Spleen (tissue), 11 donors: Measurements from ENCODE around the gene LIN28A. TPM values are rescaled to one million over a fixed set of nuclear protein-coding genes. Genes with fewer than 3 reads are reported as not detected.

ENCODE experiments used
- DNase-seq: peaks from one replicate; pipeline ENCODE4 v3.0.0-alpha.2; 2020
- H3K27ac ChIP-seq, 8 donors: fragments of 200-600 bp; sonication (generic) in 7 of 8; 1 replicate in 4 of 8; 2 replicates in 4 of 8; pipeline versions ENCODE4 v1.5.0 to v1.8.0; 2016 to 2021; ENCODE audit warnings: inconsistent platforms in 4 of 8, mild to moderate bottlenecking in 4 of 8, moderate library complexity in 1 of 8
- H3K27me3 ChIP-seq, 7 donors: fragments of 200-600 bp; sonication (generic) in 6 of 7; replicated peaks in 1 of 7; 1 replicate in 4 of 7; 2 replicates in 3 of 7; pipeline versions ENCODE4 v1.5.0 to v1.8.0; 2016 to 2021; ENCODE audit warnings: inconsistent platforms in 3 of 7, mild to moderate bottlenecking in 1 of 7
- H3K36me3 ChIP-seq, 6 donors: fragments of 200-600 bp; sonication (generic) in 5 of 6; 1 replicate in 4 of 6; 2 replicates in 2 of 6; pipeline versions ENCODE4 v1.5.0 to v1.8.0; 2016 to 2021; ENCODE audit warnings: inconsistent platforms in 2 of 6
- H3K4me1 ChIP-seq, 6 donors: fragments of 200-600 bp; sonication (generic) in 5 of 6; 1 replicate in 3 of 6; 2 replicates in 3 of 6; pipeline versions ENCODE4 v1.5.0 to v1.8.0; 2016 to 2021; ENCODE audit warnings: inconsistent platforms in 3 of 6
- H3K4me3 ChIP-seq, 8 donors: fragments of 200-600 bp; sonication (generic) in 7 of 8; 1 replicate in 4 of 8; 2 replicates in 4 of 8; pipeline versions ENCODE4 v1.5.0 to v1.8.0; 2016 to 2021; ENCODE audit warnings: inconsistent platforms in 4 of 8, mild to moderate bottlenecking in 4 of 8, moderate library complexity in 2 of 8
- H3K9me3 ChIP-seq, 8 donors: fragments of 200-600 bp; sonication (generic) in 7 of 8; 1 replicate in 4 of 8; 2 replicates in 4 of 8; pipeline versions ENCODE4 v1.5.0 to v1.8.0; 2016 to 2021; ENCODE audit warnings: inconsistent platforms in 4 of 8
- CTCF ChIP-seq, 11 experiments: fragments of 200-600 bp in 7 of 11; fragments of 450-650 bp in 4 of 11; sonication (generic) in 4 of 11; IDR thresholded peaks in 8 of 11; conservative IDR thresholded peaks in 3 of 11; 1 replicate in 7 of 11; 2 replicates in 4 of 11; pipeline versions ENCODE4 v1.4.0 to v1.8.0; 2016 to 2021; ENCODE audit warnings: antibody characterized with exemption in 11 of 11, inconsistent platforms in 4 of 11, mild to moderate bottlenecking in 1 of 11
- POLR2A ChIP-seq, 3 donors: fragments of 450-650 bp; IDR thresholded peaks; one replicate each; pipeline ENCODE4 v1.5.1; 2017; ENCODE audit warnings: antibody characterized with exemption in 3 of 3, mild to moderate bottlenecking in 1 of 3
- POLR2AphosphoS5 ChIP-seq, 3 donors: sonication (generic); formaldehyde crosslinking; IDR thresholded peaks; one replicate each; pipeline ENCODE4 v1.5.1; 2017; ENCODE audit warnings: antibody characterized with exemption in 3 of 3
- WGBS, 5 donors: extraction: QIAGEN DNeasy Blood & Tissue Kit in 3 of 5; methylation state at CpG; one replicate each; pipeline versions ENCODE4 v1.1.5 to v1.1.7; 2013 to 2018; 5-methylcytosine and 5-hydroxymethylcytosine counted together
- intact Hi-C: fragments of 100-400 bp; cut with DNase I; formaldehyde crosslinking; loops from one replicate; pipeline ENCODE4 v1.15.0; 2023; ENCODE audit warnings: low total_unique reads
- polyA plus RNA-seq, 3 donors: library from polyadenylated mRNA; stranded (reverse); fragments of 200-250 nt; gene quantifications; one replicate each; pipeline ENCODE4 v1.2.1, GENCODE V29; 2013
- total RNA-seq, 7 donors: library from RNA; depleted of rRNA in 3 of 7; stranded (reverse); fragments of >200 nt in 3 of 7; fragmentation: NEBNext Ultra II Directional in 4 of 7; extraction: Animal tissue kit (Norgen Biotek cat#: 25700) in 4 of 7; gene quantifications; one replicate each; pipeline versions ENCODE4 v1.1.0 to v1.2.1, GENCODE V29; 2016 to 2021
- donor health status: healthy with polysubstance abuse.
- donor health status: DM: no; HTN: no; CAD: no; lungs with moderate emphysema.
- donor health status: DM: no; HTN: no; CAD: no.
- donor health status: Bipolar disorder and iron deficiency.
- donor health status: healthy.
- donor health status: DM: no; HTN: no; CAD: no.
- donor health status: DM: yes; HTN: yes; CAD: no.

Gene LIN28A
- total and polyA plus RNA-seq, 10 donors, result not detected

- intact Hi-C loops, result no loop called here
- no peaks in the 10 kb centered on the region for H3K36me3 ChIP-seq
- no peak overlapping the region for H3K27ac ChIP-seq
- no peak overlapping the region for H3K4me3 ChIP-seq
- H3K27me3 ChIP-seq, result peaks cover 2 to 90% (median 30%) of the 10 kb centered on the region in 7 donors
- H3K9me3 ChIP-seq, result no peaks in the 10 kb centered on the region
- peaks cover 7 to 33% (median 19%) of the 10 kb centered on the region in 6 donors for H3K4me1 ChIP-seq
- TF ChIP-seq CTCF (IDR thresholded peaks at IDR 0.05 in 8 of 11, conservative IDR thresholded peaks at IDR 0.05 in 3 of 11) (peak; percentile 72 to 96 (median 91)), POLR2A (IDR thresholded peaks at IDR 0.05) (peak in 1 of 3 donors; percentile 11), POLR2AphosphoS5 (IDR thresholded peaks at IDR 0.05) (peak; percentile 35 to 68 (median 58))
- DNase-seq, result peak; percentile 95
- 29 to 39% (median 35%) methylated on average over 25 to 26 of the region's 26 CpGs for WGBS, 5 donors
These were observed 46.8 kb upstream of the LIN28A start for GRCh38 chr1:26363549-26364448.

- peaks cover 2 to 85% (median 28%) of the 10 kb centered on the region in 7 donors for H3K27me3 ChIP-seq
These were observed 45.7 kb upstream of the LIN28A start for GRCh38 chr1:26364956-26365355.

GRCh38 chr1:26367441-26367840, 43.2 kb upstream of the LIN28A start:
- WGBS, 5 donors, result 88 to 100% (median 90%) methylated on average over 1 to 6 of the region's 6 CpGs
- no peak for DNase-seq

More at GRCh38 chr1:26364956-26365355, 45.7 kb upstream of the LIN28A start:
- WGBS, 5 donors, result 31 to 51% (median 40%) methylated on average over 8 to 9 of the region's 9 CpGs
- DNase-seq, result no peak
- Histone ChIP-seq H3K9me3 (no peaks in the 10 kb centered on the region), H3K4me3 (no peak overlapping the region), H3K27ac (no peak overlapping the region), H3K36me3 (no peaks in the 10 kb centered on the region), H3K4me1 (peaks cover 7 to 23% (median 16%) of the 10 kb centered on the region in 6 donors)
- intact Hi-C loops, result no loop called here
- TF ChIP-seq CTCF (IDR thresholded peaks at IDR 0.05 in 8 of 11, conservative IDR thresholded peaks at IDR 0.05 in 3 of 11), result peak in 1 of 11 experiments; percentile 1
- no peak for TF ChIP-seq POLR2AphosphoS5 (IDR thresholded peaks at IDR 0.05)

GRCh38 chr1:26368006-26368405, 42.6 kb upstream of the LIN28A start:
- no peak overlapping the region for H3K4me3 ChIP-seq
- H3K9me3 ChIP-seq, result no peaks in the 10 kb centered on the region
- H3K27me3 ChIP-seq, result peaks cover 0 to 66% (median 7%) of the 10 kb centered on the region in 7 donors
- WGBS, 5 donors, result 75 to 82% (median 81%) methylated on average over 4 of the region's 4 CpGs
- TF ChIP-seq POLR2AphosphoS5 (IDR thresholded peaks at IDR 0.05) (no peak), CTCF (IDR thresholded peaks at IDR 0.05 in 8 of 11, conservative IDR thresholded peaks at IDR 0.05 in 3 of 11) (no peak), POLR2A (IDR thresholded peaks at IDR 0.05) (no peak)
- H3K36me3 ChIP-seq, result no peaks in the 10 kb centered on the region
- intact Hi-C loops, result no loop called here
- no peak for DNase-seq
- no peak overlapping the region for H3K27ac ChIP-seq
- H3K4me1 ChIP-seq, result peaks cover 0 to 36% (median 13%) of the 10 kb centered on the region in 6 donors

More at GRCh38 chr1:26367441-26367840, 43.2 kb upstream of the LIN28A start:
- TF ChIP-seq POLR2AphosphoS5 (IDR thresholded peaks at IDR 0.05), result no peak
- no peak for TF ChIP-seq POLR2A (IDR thresholded peaks at IDR 0.05)
- Histone ChIP-seq H3K4me3 (no peak overlapping the region), H3K4me1 (peaks cover 0 to 31% (median 10%) of the 10 kb centered on the region in 6 donors), H3K27me3 (peaks cover 0 to 67% (median 7%) of the 10 kb centered on the region in 7 donors), H3K27ac (no peak overlapping the region), H3K36me3 (no peaks in the 10 kb centered on the region), H3K9me3 (no peaks in the 10 kb centered on the region)
- intact Hi-C loops, result no loop called here
